AG04449 (cell line): Measurements from ENCODE around the gene PPP1R3F.

Experiments used
- CTCF ChIA-PET: fragments of 350-600 bp; formaldehyde crosslinking; extraction: SDS; loops from one replicate; lab custom pipeline; 2021; ENCODE audit warnings: antibody characterized with exemption; lab: Yijun Ruan, JAX
- POLR2A ChIA-PET: fragments of 400-600, 350-600 bp; formaldehyde crosslinking; extraction: SDS; loops from one replicate; lab custom pipeline; 2020; ENCODE audit warnings: antibody characterized with exemption, inconsistent platforms; lab: Yijun Ruan, JAX
- DNase-seq: peaks from one replicate; pipeline ENCODE4 v3.0.0-alpha.2; 2010; ENCODE audit warnings: low read depth, low spot score
- H3K4me3 ChIP-seq: 2 replicates; pipeline ENCODE4 v1.5.1; 2011; ENCODE audit warnings: low read depth, mild to moderate bottlenecking, control low read depth, low read length
- TF ChIP-seq, protein P1 (sequence below): IDR thresholded peaks from one replicate; pipeline ENCODE4 v1.5.1; 2011; ENCODE audit warnings: mild to moderate bottlenecking, moderate library complexity, low read length, control low read depth, inconsistent platforms; ENCODE audit not compliant: insufficient read depth; ENCODE audit errors: missing control alignments

Gene PPP1R3F

DNA sequence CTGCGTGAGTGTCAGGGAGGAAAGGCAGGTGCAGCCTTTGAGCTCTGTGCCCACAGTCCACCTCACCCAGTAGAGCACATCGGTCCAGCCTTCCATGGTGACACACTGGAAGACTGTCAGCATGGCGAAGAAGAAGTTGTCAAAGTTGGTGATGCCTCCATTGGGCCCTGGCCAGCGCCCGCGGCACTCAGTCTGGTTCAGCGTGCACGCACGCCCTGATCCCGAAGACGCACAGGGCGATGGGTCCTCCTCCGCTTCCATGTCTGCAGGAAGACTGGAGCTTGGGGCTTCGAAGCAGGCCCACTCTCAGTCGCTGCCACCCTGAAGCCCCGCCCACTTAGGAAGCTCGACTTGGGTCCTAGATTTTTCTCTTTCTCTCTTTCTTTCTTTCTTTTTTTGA, 41.4 kb upstream of the PPP1R3F start:
- POLR2A ChIA-PET: no interaction called here
- no peak for DNase-seq
- no peak overlapping the region for H3K4me3 ChIP-seq
- TF ChIP-seq, protein P1, sequence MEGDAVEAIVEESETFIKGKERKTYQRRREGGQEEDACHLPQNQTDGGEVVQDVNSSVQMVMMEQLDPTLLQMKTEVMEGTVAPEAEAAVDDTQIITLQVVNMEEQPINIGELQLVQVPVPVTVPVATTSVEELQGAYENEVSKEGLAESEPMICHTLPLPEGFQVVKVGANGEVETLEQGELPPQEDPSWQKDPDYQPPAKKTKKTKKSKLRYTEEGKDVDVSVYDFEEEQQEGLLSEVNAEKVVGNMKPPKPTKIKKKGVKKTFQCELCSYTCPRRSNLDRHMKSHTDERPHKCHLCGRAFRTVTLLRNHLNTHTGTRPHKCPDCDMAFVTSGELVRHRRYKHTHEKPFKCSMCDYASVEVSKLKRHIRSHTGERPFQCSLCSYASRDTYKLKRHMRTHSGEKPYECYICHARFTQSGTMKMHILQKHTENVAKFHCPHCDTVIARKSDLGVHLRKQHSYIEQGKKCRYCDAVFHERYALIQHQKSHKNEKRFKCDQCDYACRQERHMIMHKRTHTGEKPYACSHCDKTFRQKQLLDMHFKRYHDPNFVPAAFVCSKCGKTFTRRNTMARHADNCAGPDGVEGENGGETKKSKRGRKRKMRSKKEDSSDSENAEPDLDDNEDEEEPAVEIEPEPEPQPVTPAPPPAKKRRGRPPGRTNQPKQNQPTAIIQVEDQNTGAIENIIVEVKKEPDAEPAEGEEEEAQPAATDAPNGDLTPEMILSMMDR: no peak
- CTCF ChIA-PET: interaction anchor here (1.2 kb wide), 1 partner anchor 17 kb away, joined by 3 read pairs; no protein-coding TSS in a partner anchor

DNA sequence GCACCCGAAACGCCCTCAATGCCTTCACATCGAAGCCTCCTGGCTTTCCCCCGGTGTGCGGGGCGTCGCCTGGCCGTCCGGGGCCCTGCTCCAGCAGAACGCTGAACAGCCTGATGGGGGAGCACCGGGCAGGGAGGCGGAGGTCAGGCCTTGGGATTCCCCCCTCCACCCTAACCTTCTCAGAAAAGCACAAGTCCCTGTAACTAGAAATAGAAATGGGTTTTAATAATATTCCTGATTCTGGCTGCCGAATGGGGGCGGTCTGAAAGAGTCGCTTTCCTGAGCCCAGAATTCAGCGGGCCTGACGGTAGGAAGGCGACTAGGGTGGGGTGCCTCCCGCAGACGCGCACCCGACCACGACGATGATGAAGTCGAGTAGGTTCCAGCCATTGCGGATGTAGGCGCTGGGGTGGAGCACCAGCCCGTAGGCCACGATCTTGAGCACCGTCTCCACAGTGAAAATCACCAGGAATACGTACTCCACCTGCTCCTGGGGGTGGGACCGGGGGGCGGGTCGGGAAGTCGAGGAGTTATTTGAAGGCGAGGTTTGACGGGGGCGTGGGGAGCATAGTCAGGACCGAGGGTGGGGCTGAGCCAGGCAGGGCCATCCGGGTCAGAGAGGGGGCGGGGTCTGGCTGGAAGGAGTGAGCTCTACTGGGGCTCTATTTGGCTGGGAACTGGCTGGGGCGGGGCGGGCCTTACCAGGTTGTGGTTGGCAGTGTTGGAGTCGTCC, 38.9 kb upstream of the PPP1R3F start:
- no peak for DNase-seq
- TF ChIP-seq, protein P1: no peak
- CTCF ChIA-PET: no interaction called here
- POLR2A ChIA-PET: no interaction called here
- no peak overlapping the region for H3K4me3 ChIP-seq

DNA sequence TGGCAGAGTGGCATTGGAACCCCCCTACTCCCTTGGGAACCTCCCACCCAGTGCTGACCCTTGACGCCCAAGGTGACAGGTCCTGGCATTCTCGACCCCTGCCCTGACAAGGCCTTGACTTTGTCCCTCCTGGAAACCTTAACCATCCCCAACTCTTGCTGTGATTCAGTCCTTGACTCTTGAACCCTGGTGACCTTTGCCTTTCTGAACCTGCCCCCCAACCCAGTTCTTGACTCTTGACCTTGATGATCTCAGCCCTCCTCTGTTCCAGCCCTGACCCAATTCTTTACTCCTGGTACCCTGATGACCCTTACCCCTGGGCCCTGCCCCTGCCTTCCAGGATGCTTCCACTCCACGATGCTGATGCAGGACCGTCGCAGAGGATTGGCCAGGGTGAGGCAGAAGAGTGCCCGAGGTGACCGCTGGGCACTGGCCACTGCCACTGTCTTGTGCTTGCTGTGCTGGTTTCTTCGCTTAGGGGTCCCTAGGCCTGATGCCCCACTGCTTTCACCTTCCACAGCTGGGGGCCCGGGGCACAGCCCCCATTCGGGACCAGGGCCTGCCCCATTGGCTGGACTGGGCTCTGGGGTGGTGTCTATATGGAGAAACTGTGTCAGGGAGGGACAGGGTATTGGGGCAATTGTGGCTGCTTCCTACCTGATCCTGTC, 38.1 kb upstream of the PPP1R3F start:
- POLR2A ChIA-PET: no interaction called here
- CTCF ChIA-PET: no interaction called here

DNA sequence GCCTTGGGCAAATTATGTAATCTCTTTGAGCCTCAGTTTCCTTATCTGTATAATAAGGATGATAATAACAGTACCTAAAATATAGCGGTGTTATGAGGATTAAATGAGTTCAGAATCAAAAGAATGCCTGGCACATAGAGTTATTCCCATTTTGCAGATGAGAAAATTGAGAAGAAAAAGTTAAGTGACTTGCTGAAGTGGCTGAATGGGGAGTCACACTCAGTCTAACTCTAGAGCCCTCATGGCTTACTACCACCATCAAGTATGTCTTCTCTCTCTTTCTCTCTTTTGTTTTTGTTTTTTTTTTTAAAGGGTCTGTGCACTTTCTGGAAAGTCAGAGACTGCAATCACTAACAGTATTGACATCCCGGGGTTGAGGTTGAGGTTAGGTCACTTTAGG, 37.1 kb upstream of the PPP1R3F start:
- TF ChIP-seq, protein P1: no peak
- POLR2A ChIA-PET: no interaction called here
- no peak overlapping the region for H3K4me3 ChIP-seq
- DNase-seq: no peak
- CTCF ChIA-PET: no interaction called here

More for the DNA sequence above, 38.1 kb upstream of the PPP1R3F start:
- DNase-seq: no peak
- TF ChIP-seq, protein P1: no peak
- no peak overlapping the region for H3K4me3 ChIP-seq

DNA sequence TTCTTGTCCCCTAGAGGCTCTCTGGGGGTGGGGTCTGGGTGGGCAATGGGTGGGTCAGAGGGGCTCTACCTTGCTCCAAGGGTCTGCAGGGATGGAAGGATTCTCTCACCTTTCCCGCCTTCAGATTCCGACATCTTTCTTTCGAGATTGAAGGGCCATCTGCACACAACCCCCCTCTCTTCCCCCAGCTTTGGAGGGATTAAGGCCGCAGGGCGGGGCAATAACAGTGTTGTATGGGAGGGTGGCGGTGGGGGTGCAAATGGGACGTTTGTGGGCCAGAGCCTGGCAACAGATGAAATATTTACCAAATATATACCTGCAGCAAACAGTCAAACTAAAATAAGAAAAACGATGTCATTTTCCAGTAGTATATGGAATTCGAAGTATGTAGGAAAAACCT, 36.4 kb upstream of the PPP1R3F start, which contains the start of gene CACNA1F:
CACNA1F (minus strand) TSS at position 165 of the 400 bp plus-strand sequence; CDS start at position 134, 31 bp downstream.
- DNase-seq: no peak
- TF ChIP-seq, protein P1: no peak
- ChIA-PET POLR2A (no interaction called here), CTCF (no interaction called here)
- H3K4me3 ChIP-seq: no peak within 1 kb of the TSS

DNA sequence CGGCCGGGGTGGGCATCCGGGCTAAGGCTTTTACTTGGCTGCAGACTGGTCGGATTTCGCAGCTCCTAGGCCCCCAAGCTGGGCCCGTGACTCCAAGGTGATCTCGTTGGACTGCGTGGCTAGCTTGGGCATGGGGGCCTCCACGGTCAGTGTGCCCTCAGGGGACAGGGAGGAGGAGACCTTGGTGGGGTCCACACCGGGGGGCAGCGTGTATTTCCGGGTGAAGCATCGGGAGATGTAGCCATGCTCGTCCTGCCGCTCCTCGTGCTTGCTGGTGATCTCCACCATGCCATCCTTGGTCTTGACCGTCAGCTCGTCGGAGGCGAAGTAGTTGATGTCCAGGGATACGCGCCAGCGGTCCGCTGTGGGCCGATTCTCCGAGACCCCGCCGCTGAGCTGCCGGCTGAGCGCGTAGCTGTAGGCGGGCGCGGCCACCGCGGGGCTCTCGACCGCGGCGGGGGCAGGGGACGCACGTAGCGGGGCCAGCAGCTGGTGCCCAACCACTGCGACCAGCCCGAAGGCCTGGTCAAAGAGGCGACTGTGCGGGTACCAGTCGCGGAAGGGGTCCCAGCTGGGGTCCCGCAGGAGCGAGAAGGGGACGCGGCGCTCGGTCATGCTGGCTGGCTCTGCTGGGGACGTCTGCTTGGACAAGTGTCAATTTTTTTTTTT, 35.6 kb upstream of the PPP1R3F start:
- ChIA-PET CTCF (no interaction called here), POLR2A (no interaction called here)
- no peak for DNase-seq
- H3K4me3 ChIP-seq: no peak overlapping the region
- TF ChIP-seq, protein P1: no peak
